Endothelial cell of umbilical vein (primary cell): ENCODE measurements around the gene TMEM182. TPM values are rescaled to one million over a fixed set of nuclear protein-coding genes. Genes with fewer than 3 reads are reported as not detected.

Experiments used
- BruUV-seq: library from RNA; stranded (reverse); fragments of 400-500 nt; replicated peaks from 2 replicates; lab custom pipeline; 2021; lab: Mats Ljungman, UMichigan
- CTCF ChIA-PET: fragments of 300-600, 350-600 bp; sonication (Branson Sonifier 250); formaldehyde crosslinking; loops from one replicate; lab custom pipeline; 2021; ENCODE audit warnings: antibody characterized with exemption, inconsistent platforms; lab: Charles Lee
- POLR2A ChIA-PET: fragments of 300-600, 350-600 bp; sonication (Branson Sonifier 250); formaldehyde crosslinking; loops from one replicate; lab custom pipeline; 2021; ENCODE audit warnings: antibody characterized with exemption, inconsistent platforms; lab: Charles Lee
- DNase-seq: peaks from one replicate; pipeline ENCODE4 v3.0.0-alpha.2; 2011; ENCODE audit warnings: low read depth, low spot score
- FAIRE-seq: peaks from 2 replicates; lab custom pipeline; 2011; peaks lifted over from hg19 to GRCh38; lab: Jason Lieb, UNC
- H2AFZ ChIP-seq: 2 replicates; pipeline ENCODE4 v1.6.0; 2012; ENCODE audit warnings: low read depth, low read length, control low read depth, inconsistent platforms
- H3K27ac ChIP-seq: 2 replicates; pipeline ENCODE4 v1.5.1; 2011; ENCODE audit warnings: low read depth, mild to moderate bottlenecking, control low read depth, low read length, moderate library complexity; ENCODE audit not compliant: insufficient read depth
- H3K27me3 ChIP-seq, 2 experiments: 2 replicates each; pipeline versions ENCODE4 v1.6.0 to v1.6.1; 2011; ENCODE audit warnings: low read length in 2 of 2, mixed read lengths in 1 of 2; ENCODE audit not compliant: control insufficient read depth in 2 of 2, insufficient read depth in 2 of 2
- H3K36me3 ChIP-seq, 2 experiments: 2 replicates in 1 of 2; 3 replicates in 1 of 2; pipeline ENCODE4 v1.5.1; 2011; ENCODE audit warnings: low read length in 2 of 2, mild to moderate bottlenecking in 1 of 2, moderate library complexity in 1 of 2; ENCODE audit not compliant: control insufficient read depth in 2 of 2, insufficient read depth in 2 of 2; ENCODE audit errors: extremely low read depth in 1 of 2
- H3K4me1 ChIP-seq: 3 replicates; pipeline ENCODE4 v1.5.1; 2011; ENCODE audit warnings: mild to moderate bottlenecking, low read length; ENCODE audit not compliant: control insufficient read depth, insufficient read depth; ENCODE audit errors: extremely low read depth
- H3K4me2 ChIP-seq: 2 replicates; pipeline ENCODE4 v1.6.1; 2011; ENCODE audit warnings: low read length, control low read depth, mixed read lengths; ENCODE audit not compliant: insufficient read depth
- H3K4me3 ChIP-seq, 3 experiments: fragments of 200-600 bp in 1 of 3; sonication (generic), shearing (Covaris generic) in 1 of 3; replicated peaks in 1 of 3; 2 replicates each; pipeline ENCODE4 v1.5.1; 2011 to 2016; ENCODE audit warnings: control low read depth in 3 of 3, low read length in 3 of 3, mild to moderate bottlenecking in 2 of 3, inconsistent platforms in 1 of 3, low read depth in 1 of 3, moderate library complexity in 1 of 3; ENCODE audit not compliant: insufficient read depth in 1 of 3
- H3K79me2 ChIP-seq: 2 replicates; pipeline ENCODE4 v1.6.0; 2012; ENCODE audit warnings: low read length, inconsistent platforms; ENCODE audit not compliant: control insufficient read depth, insufficient read depth
- H3K9ac ChIP-seq: replicated peaks from 2 replicates; pipeline ENCODE3; 2011; ENCODE audit warnings: low read length, control low read depth; ENCODE audit not compliant: insufficient read depth; ENCODE audit errors: extremely low read depth
- H3K9me1 ChIP-seq: replicated peaks from 3 replicates; pipeline ENCODE4 v1.6.0; 2011; ENCODE audit warnings: mild to moderate bottlenecking, low read length; ENCODE audit not compliant: control insufficient read depth, insufficient read depth; ENCODE audit errors: extremely low read depth
- H3K9me3 ChIP-seq: replicated peaks from 2 replicates; pipeline ENCODE4 v1.5.1; 2012; ENCODE audit warnings: low read length, inconsistent platforms; ENCODE audit not compliant: control insufficient read depth, insufficient read depth
- H4K20me1 ChIP-seq: replicated peaks from 2 replicates; pipeline ENCODE3; 2011; ENCODE audit warnings: mild to moderate bottlenecking, low read length; ENCODE audit not compliant: control insufficient read depth, insufficient read depth; ENCODE audit errors: extremely low read depth
- CTCF ChIP-seq, 2 donors: IDR thresholded peaks; 1 replicate in 1 of 2; 2 replicates in 1 of 2; pipeline ENCODE4 v1.5.1; 2011; ENCODE audit warnings: low read length in 2 of 2, mild to moderate bottlenecking in 2 of 2, moderate library complexity in 2 of 2, control low read depth in 1 of 2, inconsistent platforms in 1 of 2, low read depth in 1 of 2; ENCODE audit not compliant: insufficient read depth in 1 of 2; ENCODE audit errors: extremely low read depth in 1 of 2
- MAX ChIP-seq: IDR thresholded peaks from 2 replicates; pipeline ENCODE4 v1.6.1; 2011; ENCODE audit not compliant: insufficient read depth, insufficient read length
- POLR2A ChIP-seq: IDR thresholded peaks from 2 replicates; pipeline ENCODE4 v1.6.1; 2012; ENCODE audit warnings: low read depth, mild to moderate bottlenecking, control low read depth, low read length
- POLR2AphosphoS5 ChIP-seq: IDR thresholded peaks from 2 replicates; pipeline ENCODE4 v1.6.1; 2012; ENCODE audit warnings: low read depth, mild to moderate bottlenecking, control low read depth, low read length, moderate library complexity; ENCODE audit not compliant: insufficient read depth
- dilution Hi-C: fragments of 300-500 bp; cut with MboI; formaldehyde crosslinking; loops from one replicate; pipeline ENCODE4 v1.15.0; 2019; ENCODE audit warnings: low sequenced_read_pairs; ENCODE audit not compliant: extremely low pct_ligation_motif_present
- intact Hi-C: fragments of 100-400 bp; cut with micrococcal nuclease; formaldehyde crosslinking; loops from one replicate; pipeline ENCODE4 v1.10.0; 2022
- polyA plus RNA-seq, 4 experiments: library from polyadenylated mRNA; depleted of rRNA in 3 of 4; stranded (reverse) in 3 of 4; unstranded in 1 of 4; fragments of >200 nt; gene quantifications; 2 replicates each; pipeline versions ENCODE4 v1.2.1 to v1.2.3, GENCODE V29; 2011 to 2012; ENCODE audit warnings: missing spikeins in 1 of 4
- total RNA-seq: library from RNA; stranded (reverse); gene quantifications from 2 replicates; pipeline ENCODE4 v1.2.3, GENCODE V29; 2021

The TMEM182 gene
- total and polyA plus RNA-seq, 2 donors (not counting 3 experiments of a cell fraction or from before 2014, with no cell fraction given): 0.69 to 0.95 TPM

- TF ChIP-seq MAX (no peak), POLR2A (peak; percentile 84), POLR2AphosphoS5 (peak; percentile 82), CTCF (IDR thresholded peaks at IDR 0.05; ENCODE audit: extremely low read depth in 1 of 2, insufficient read depth in 1 of 2, low read depth in 1 of 2, low read length in 2 of 2) (peak in 1 of 2 donors; percentile 3)
- Histone ChIP-seq H3K36me3 (no peaks in the 10 kb centered on the region), H3K9ac (peak overlapping the region; percentile 54), H4K20me1 (no peaks in the 10 kb centered on the region), H3K27me3 (no peaks in the 10 kb centered on the region), H3K9me1 (no peaks in the 10 kb centered on the region), H3K79me2 (peaks cover 3% of the 10 kb centered on the region), H3K9me3 (no peaks in the 10 kb centered on the region), H3K4me3 (peak overlapping the region; percentile 29 to 89 (median 85)), H3K27ac (no peak overlapping the region), H3K4me2 (peak overlapping the region; percentile 99), H2AFZ (peak overlapping the region; percentile 100), H3K4me1 (peaks cover 11% of the 10 kb centered on the region)
- BruUV-seq: TSS peak; percentile 14
- ChIA-PET CTCF (interaction anchor here (0.9 to 6.8 kb wide), 2 partner anchors 17 to 69 kb away, joined by 4 to 70 read pairs; no protein-coding TSS in a partner anchor), POLR2A (no interaction called here)
- DNase-seq (peak; percentile 76), FAIRE-seq (peak; percentile 56)
- dilution Hi-C loops: no loop called here
- intact Hi-C loops: no loop called here
These were observed 25.1 kb upstream of the TMEM182 start for GRCh38 chr2:102736410-102737409.
